ENCODE data around the gene CRLF1. TPM values are rescaled to one million over a fixed set of nuclear protein-coding genes. Genes with fewer than 3 reads are reported as not detected.

The CRLF1 gene
- total and polyA plus RNA-seq, 2 experiments from 2014 or later, result 8.6 to 59.2 TPM

- Histone ChIP-seq H3K4me2 (ENCODE audit: unreplicated experiment) (no peak overlapping the region), H2AFZ (no peak overlapping the region), H3K36me3 (ENCODE audit: low read depth) (no peaks in the 10 kb centered on the region), H4K20me1 (ENCODE audit: insufficient read depth) (no peaks in the 10 kb centered on the region), H3K27me3 (replicated peaks; ENCODE audit: insufficient read depth) (peaks cover 81% of the 10 kb centered on the region), H3K4me3 (no peak overlapping the region), H3F3A (ENCODE audit: insufficient read depth) (0 out of 2 replicates have a peak, but pooled peaks cover 6% of the 10 kb centered on the region), H3K9me2 (ENCODE audit: insufficient read depth) (no peaks in the 10 kb centered on the region), H3K27ac (no peak overlapping the region), H3K9ac (no peak overlapping the region), H3K79me2 (ENCODE audit: insufficient read depth) (no peaks in the 10 kb centered on the region), H3K9me3 (ENCODE audit: low read depth) (no peaks in the 10 kb centered on the region), H3K4me1 (ENCODE audit: insufficient read depth) (no peaks in the 10 kb centered on the region)
- 60 to 70% methylated on average over 8 to 9 of the region's 9 CpGs for WGBS, 2 experiments (ENCODE audit: low coverage in 1 of 2, low lambda C conversion rate in 2 of 2, missing lambda C conversion rate in 2 of 2)
- in situ Hi-C loops (cut with MboI), result loop anchor here (10.0 kb wide), 1 partner anchor 236 kb away; no protein-coding TSS in a partner anchor
- DNase-seq, result no peak
- TF ChIP-seq EZH2 (IDR thresholded peaks at IDR 0.05; ENCODE audit: insufficient read depth, poor library complexity, severe bottlenecking) (no peak), EZH2phosphoT487 (IDR thresholded peaks at IDR 0.05; ENCODE audit: insufficient read depth, low read depth) (no peak)
Observed at GRCh38 chr19:18608805-18609716, 2.5 kb upstream of the CRLF1 start.

GRCh38 chr19:18608102-18608804, 1.7 kb upstream of the CRLF1 start:
- Histone ChIP-seq H3K4me2 (ENCODE audit: unreplicated experiment) (no peak overlapping the region), H3K27ac (no peak overlapping the region), H3K27me3 (replicated peaks; ENCODE audit: insufficient read depth) (peaks cover 74% of the 10 kb centered on the region), H3K9me3 (ENCODE audit: low read depth) (no peaks in the 10 kb centered on the region), H4K20me1 (ENCODE audit: insufficient read depth) (no peaks in the 10 kb centered on the region), H3K4me1 (ENCODE audit: insufficient read depth) (no peaks in the 10 kb centered on the region), H3K79me2 (ENCODE audit: insufficient read depth) (no peaks in the 10 kb centered on the region), H3K9ac (no peak overlapping the region), H3K36me3 (ENCODE audit: low read depth) (no peaks in the 10 kb centered on the region), H3K4me3 (no peak overlapping the region), H3K9me2 (ENCODE audit: insufficient read depth) (no peaks in the 10 kb centered on the region), H2AFZ (no peak overlapping the region), H3F3A (ENCODE audit: insufficient read depth) (0 out of 2 replicates have a peak, but pooled peaks cover 6% of the 10 kb centered on the region)
- in situ Hi-C loops (cut with MboI), result loop anchor here (10.0 kb wide), 1 partner anchor 237 kb away; no protein-coding TSS in a partner anchor
- no peak for TF ChIP-seq EZH2phosphoT487 (IDR thresholded peaks at IDR 0.05; ENCODE audit: insufficient read depth, low read depth)
- TF ChIP-seq EZH2 (IDR thresholded peaks at IDR 0.05; ENCODE audit: insufficient read depth, poor library complexity, severe bottlenecking), result no peak
- WGBS, 2 experiments (ENCODE audit: low coverage in 1 of 2, low lambda C conversion rate in 2 of 2, missing lambda C conversion rate in 2 of 2), result 36 to 39% methylated on average over 5 of the region's 5 CpGs
- DNase-seq, result no peak

- Histone ChIP-seq H3K36me3 (ENCODE audit: low read depth) (no peaks in the 10 kb centered on the region), H3K4me2 (ENCODE audit: unreplicated experiment) (peak overlapping the region; percentile 38), H3K27me3 (replicated peaks; ENCODE audit: insufficient read depth) (peaks cover 67% of the 10 kb centered on the region), H4K20me1 (ENCODE audit: insufficient read depth) (no peaks in the 10 kb centered on the region), H3K27ac (no peak overlapping the region), H3F3A (ENCODE audit: insufficient read depth) (0 out of 2 replicates have a peak, but pooled peaks cover 6% of the 10 kb centered on the region), H3K4me3 (peak overlapping the region; percentile 30; the same call in 1 of the 2 replicates), H3K4me1 (ENCODE audit: insufficient read depth) (no peaks in the 10 kb centered on the region), H3K9me2 (ENCODE audit: insufficient read depth) (no peaks in the 10 kb centered on the region), H3K9me3 (ENCODE audit: low read depth) (no peaks in the 10 kb centered on the region), H3K9ac (no peak overlapping the region), H2AFZ (no peak overlapping the region), H3K79me2 (ENCODE audit: insufficient read depth) (no peaks in the 10 kb centered on the region)
- TF ChIP-seq EZH2 (IDR thresholded peaks at IDR 0.05; ENCODE audit: insufficient read depth, poor library complexity, severe bottlenecking) (no peak), EZH2phosphoT487 (IDR thresholded peaks at IDR 0.05; ENCODE audit: insufficient read depth, low read depth) (0 out of 2 replicates have a peak, but pooled peaks have one; percentile 45)
- in situ Hi-C loops (cut with MboI), result loop anchor here (10.0 kb wide), 1 partner anchor 237 kb away; no protein-coding TSS in a partner anchor
- 4 to 5% methylated on average over 45 to 68 of the region's 68 CpGs for WGBS, 2 experiments (ENCODE audit: low coverage in 1 of 2, low lambda C conversion rate in 2 of 2, missing lambda C conversion rate in 2 of 2)
- DNase-seq, result peak; percentile 32
Observed at GRCh38 chr19:18607226-18608101, 865 bp upstream of the CRLF1 start.

All from GM23248 (cell line).